Fibroblast of mammary gland (primary cell): ENCODE data around the gene CABLES2.

Source experiments
- DNase-seq: peaks from one replicate; pipeline ENCODE4 v3.0.0-alpha.2; 2010; ENCODE audit warnings: low read depth
- H3K4me3 ChIP-seq: 2 replicates; pipeline ENCODE4 v1.5.1; 2011; ENCODE audit warnings: low read depth, mild to moderate bottlenecking, low read length, moderate library complexity; ENCODE audit not compliant: control insufficient read depth
- CTCF ChIP-seq: conservative IDR thresholded peaks from 2 replicates; pipeline ENCODE4 v1.5.1; 2011; ENCODE audit warnings: low read depth, low read length, inconsistent platforms; ENCODE audit not compliant: control insufficient read depth, insufficient read depth

CABLES2 gene

GRCh38 chr20:62396367-62397239 is 10.5 kb downstream of the CABLES2 start:
- DNase-seq = no peak
- TF ChIP-seq CTCF = no peak
- no peak overlapping the region for H3K4me3 ChIP-seq

- no peak for DNase-seq
- no peak overlapping the region for H3K4me3 ChIP-seq
- peak; percentile 5 for TF ChIP-seq CTCF
These were observed 11.5 kb downstream of the CABLES2 start for GRCh38 chr20:62395311-62396242.

- no peak for TF ChIP-seq CTCF
- no peak for DNase-seq
These were observed 12.5 kb downstream of the CABLES2 start for GRCh38 chr20:62394248-62395245.

GRCh38 chr20:62393830-62394229 is 13.3 kb downstream of the CABLES2 start:
- no peak for TF ChIP-seq CTCF
- DNase-seq = no peak
- H3K4me3 ChIP-seq = no peak overlapping the region

More at GRCh38 chr20:62394248-62395245, 12.5 kb downstream of the CABLES2 start:
- H3K4me3 ChIP-seq = no peak overlapping the region

GRCh38 chr20:62393335-62393665 is 13.8 kb downstream of the CABLES2 start:
- no peak for DNase-seq
- no peak overlapping the region for H3K4me3 ChIP-seq
- TF ChIP-seq CTCF = no peak
